PFSK-1 (cell line): ENCODE measurements around the gene LAD1.

Source experiments
- POLR2AphosphoS5 ChIP-seq: IDR thresholded peaks from 2 replicates; pipeline ENCODE4 v1.6.1; 2012; ENCODE audit warnings: low read depth, mild to moderate bottlenecking, control low read depth, low read length, moderate library complexity
- REST ChIP-seq, 2 experiments: IDR thresholded peaks; 2 replicates each; pipeline versions ENCODE4 v1.6.1 to v1.8.0; 2011 to 2012; ENCODE audit warnings: low read depth in 2 of 2, low read length in 2 of 2, control low read depth in 1 of 2, inconsistent platforms in 1 of 2, mild to moderate bottlenecking in 1 of 2, moderate library complexity in 1 of 2; ENCODE audit not compliant: insufficient read depth in 1 of 2
- SIN3A ChIP-seq: IDR thresholded peaks from 2 replicates; pipeline ENCODE4 v1.6.1; 2012; ENCODE audit warnings: mild to moderate bottlenecking, low read length, moderate library complexity, borderline replicate concordance; ENCODE audit not compliant: insufficient read depth
- TAF1 ChIP-seq: IDR thresholded peaks from 2 replicates; pipeline ENCODE4 v1.6.1; 2012; ENCODE audit warnings: low read length, control low read depth, borderline replicate concordance; ENCODE audit not compliant: insufficient read depth

- TF ChIP-seq SIN3A (no peak), REST (IDR thresholded peaks at IDR 0.05; ENCODE audit: insufficient read depth in 1 of 2, low read depth in 2 of 2, low read length in 2 of 2) (no peak), POLR2AphosphoS5 (no peak), TAF1 (no peak)
Measured at GRCh38 chr1:201345081-201345355, 54.1 kb downstream of the LAD1 start.
